ENCODE data around the gene HTR3A. TPM values are rescaled to one million over a fixed set of nuclear protein-coding genes. Genes with fewer than 3 reads are reported as not detected.

HTR3A gene
- total and polyA plus RNA-seq, 2 of the 13 experiments (the other 11 are each of a cell fraction or from before 2014, with no cell fraction given), result not detected

DNA sequence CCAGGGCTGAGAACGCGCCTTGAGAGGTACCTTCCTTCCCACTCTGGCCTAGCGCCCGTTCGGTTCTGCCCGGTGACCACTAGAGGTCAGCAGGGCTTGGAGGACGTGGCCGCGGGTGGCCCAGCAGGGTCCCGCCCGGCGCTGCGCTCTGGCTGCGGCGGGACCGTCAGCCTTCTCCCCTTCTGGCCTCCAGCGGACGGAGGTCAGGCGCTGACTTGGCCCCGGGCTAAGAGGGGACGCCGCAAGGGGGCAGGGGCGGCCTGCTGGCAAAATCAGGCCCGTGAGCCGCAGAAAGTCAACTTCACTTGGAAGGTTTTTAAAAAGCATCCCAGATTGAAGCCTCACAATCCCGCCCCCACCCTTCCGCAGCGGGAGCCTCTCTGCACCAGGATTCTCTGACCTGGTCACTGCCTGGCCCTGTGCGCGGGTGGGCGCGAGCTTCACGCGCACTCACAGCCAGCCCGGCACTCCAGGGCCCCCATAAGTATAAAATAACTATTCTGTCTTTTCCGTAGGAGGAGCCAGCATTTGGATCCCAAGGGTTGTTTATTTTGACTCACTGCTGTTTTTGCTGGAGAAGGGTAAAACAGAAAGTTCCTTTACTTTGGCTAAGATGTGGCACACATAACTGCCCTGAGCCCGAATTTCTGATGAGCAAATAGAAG, 61.4 kb downstream of the HTR3A start (continued):
- TF ChIP-seq, protein P1, sequence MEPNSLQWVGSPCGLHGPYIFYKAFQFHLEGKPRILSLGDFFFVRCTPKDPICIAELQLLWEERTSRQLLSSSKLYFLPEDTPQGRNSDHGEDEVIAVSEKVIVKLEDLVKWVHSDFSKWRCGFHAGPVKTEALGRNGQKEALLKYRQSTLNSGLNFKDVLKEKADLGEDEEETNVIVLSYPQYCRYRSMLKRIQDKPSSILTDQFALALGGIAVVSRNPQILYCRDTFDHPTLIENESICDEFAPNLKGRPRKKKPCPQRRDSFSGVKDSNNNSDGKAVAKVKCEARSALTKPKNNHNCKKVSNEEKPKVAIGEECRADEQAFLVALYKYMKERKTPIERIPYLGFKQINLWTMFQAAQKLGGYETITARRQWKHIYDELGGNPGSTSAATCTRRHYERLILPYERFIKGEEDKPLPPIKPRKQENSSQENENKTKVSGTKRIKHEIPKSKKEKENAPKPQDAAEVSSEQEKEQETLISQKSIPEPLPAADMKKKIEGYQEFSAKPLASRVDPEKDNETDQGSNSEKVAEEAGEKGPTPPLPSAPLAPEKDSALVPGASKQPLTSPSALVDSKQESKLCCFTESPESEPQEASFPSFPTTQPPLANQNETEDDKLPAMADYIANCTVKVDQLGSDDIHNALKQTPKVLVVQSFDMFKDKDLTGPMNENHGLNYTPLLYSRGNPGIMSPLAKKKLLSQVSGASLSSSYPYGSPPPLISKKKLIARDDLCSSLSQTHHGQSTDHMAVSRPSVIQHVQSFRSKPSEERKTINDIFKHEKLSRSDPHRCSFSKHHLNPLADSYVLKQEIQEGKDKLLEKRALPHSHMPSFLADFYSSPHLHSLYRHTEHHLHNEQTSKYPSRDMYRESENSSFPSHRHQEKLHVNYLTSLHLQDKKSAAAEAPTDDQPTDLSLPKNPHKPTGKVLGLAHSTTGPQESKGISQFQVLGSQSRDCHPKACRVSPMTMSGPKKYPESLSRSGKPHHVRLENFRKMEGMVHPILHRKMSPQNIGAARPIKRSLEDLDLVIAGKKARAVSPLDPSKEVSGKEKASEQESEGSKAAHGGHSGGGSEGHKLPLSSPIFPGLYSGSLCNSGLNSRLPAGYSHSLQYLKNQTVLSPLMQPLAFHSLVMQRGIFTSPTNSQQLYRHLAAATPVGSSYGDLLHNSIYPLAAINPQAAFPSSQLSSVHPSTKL (CRISPR knock-in tag; IDR thresholded peaks at IDR 0.05), result peak; percentile 32; the same call in 1 of the 2 replicates
- TF ChIP-seq ZFP91 (CRISPR knock-in tag; IDR thresholded peaks at IDR 0.05; ENCODE audit: borderline replicate concordance) (peak; percentile 75), ZNF619 (CRISPR knock-in tag; IDR thresholded peaks at IDR 0.05) (no peak), CBX5 (CRISPR knock-in tag; IDR thresholded peaks at IDR 0.05; ENCODE audit: borderline replicate concordance) (0 out of 2 replicates have a peak, but pooled peaks have one; percentile 69), MYPOP (CRISPR knock-in tag; IDR thresholded peaks at IDR 0.05) (0 out of 2 replicates have a peak, but pooled peaks have one; percentile 52), ZNF770 (CRISPR knock-in tag; IDR thresholded peaks at IDR 0.05) (peak; percentile 97), ZMYM3 (CRISPR knock-in tag; IDR thresholded peaks at IDR 0.05) (0 out of 2 replicates have a peak, but pooled peaks have one; percentile 18), RFXAP (CRISPR knock-in tag; IDR thresholded peaks at IDR 0.05; ENCODE audit: borderline replicate concordance) (peak; percentile 56; the same call in 1 of the 2 replicates), ZNF350 (CRISPR knock-in tag; IDR thresholded peaks at IDR 0.05; ENCODE audit: borderline replicate concordance, low read depth) (0 out of 2 replicates have a peak, but pooled peaks have one; percentile 63), ATF3 (CRISPR knock-in tag; IDR thresholded peaks at IDR 0.05) (0 out of 2 replicates have a peak, but pooled peaks have one; percentile 16), SMC3 (IDR thresholded peaks at IDR 0.05; ENCODE audit: low read length) (peak; percentile 62), SOX13 (IDR thresholded peaks at IDR 0.05) (no peak), SOX13 (CRISPR knock-in tag; conservative IDR thresholded peaks at IDR 0.05 in 1 of 2, IDR thresholded peaks at IDR 0.05 in 1 of 2) (peak in 1 of 2 experiments; percentile 26; a peak in 1 of 4 replicates)
- TF ChIP-seq, protein P2, sequence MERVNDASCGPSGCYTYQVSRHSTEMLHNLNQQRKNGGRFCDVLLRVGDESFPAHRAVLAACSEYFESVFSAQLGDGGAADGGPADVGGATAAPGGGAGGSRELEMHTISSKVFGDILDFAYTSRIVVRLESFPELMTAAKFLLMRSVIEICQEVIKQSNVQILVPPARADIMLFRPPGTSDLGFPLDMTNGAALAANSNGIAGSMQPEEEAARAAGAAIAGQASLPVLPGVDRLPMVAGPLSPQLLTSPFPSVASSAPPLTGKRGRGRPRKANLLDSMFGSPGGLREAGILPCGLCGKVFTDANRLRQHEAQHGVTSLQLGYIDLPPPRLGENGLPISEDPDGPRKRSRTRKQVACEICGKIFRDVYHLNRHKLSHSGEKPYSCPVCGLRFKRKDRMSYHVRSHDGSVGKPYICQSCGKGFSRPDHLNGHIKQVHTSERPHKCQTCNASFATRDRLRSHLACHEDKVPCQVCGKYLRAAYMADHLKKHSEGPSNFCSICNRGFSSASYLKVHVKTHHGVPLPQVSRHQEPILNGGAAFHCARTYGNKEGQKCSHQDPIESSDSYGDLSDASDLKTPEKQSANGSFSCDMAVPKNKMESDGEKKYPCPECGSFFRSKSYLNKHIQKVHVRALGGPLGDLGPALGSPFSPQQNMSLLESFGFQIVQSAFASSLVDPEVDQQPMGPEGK (CRISPR knock-in tag; IDR thresholded peaks at IDR 0.05), result peak; percentile 56

Measured in HepG2 (cell line).